Measurements from ENCODE around the gene MGAT5B.

- no peak for TF ChIP-seq CTCF (conservative IDR thresholded peaks at IDR 0.05; ENCODE audit: low read depth in 2 of 2)
- TF ChIP-seq POLR2AphosphoS5 (IDR thresholded peaks at IDR 0.05; ENCODE audit: low read depth), result no peak
- TF ChIP-seq ZNF114 (CRISPR knock-in tag; IDR thresholded peaks at IDR 0.05), result no peak
- TF ChIP-seq REST (IDR thresholded peaks at IDR 0.05; ENCODE audit: unreplicated experiment), result no peak
- no peak for TF ChIP-seq EZH2 (IDR thresholded peaks at IDR 0.05; ENCODE audit: low read depth, unreplicated experiment)
- TF ChIP-seq NANOG (IDR thresholded peaks at IDR 0.05; ENCODE audit: borderline replicate concordance), result no peak
- TF ChIP-seq EZH2phosphoT487 (IDR thresholded peaks at IDR 0.05; ENCODE audit: unreplicated experiment), result no peak
- TF ChIP-seq CREB1 (CRISPR knock-in tag; IDR thresholded peaks at IDR 0.05; ENCODE audit: low read depth), result no peak
Observed at GRCh38 chr17:76988796-76989195, 120.6 kb downstream of the MGAT5B start.
